Duodenal mucosa (tissue), 2 donors: ENCODE results near the gene UBAP1L.

Source experiments
- H3K27ac ChIP-seq: one replicate; pipeline ENCODE4 v1.7.0; 2013; ENCODE audit warnings: low read depth, low read length
- H3K27me3 ChIP-seq, 2 donors: one replicate each; pipeline ENCODE4 v1.7.0; 2013; ENCODE audit warnings: low read length in 2 of 2, control low read depth in 1 of 2; ENCODE audit not compliant: insufficient read depth in 2 of 2, control insufficient read depth in 1 of 2
- H3K36me3 ChIP-seq, 2 donors: one replicate each; pipeline ENCODE4 v1.7.0; 2013; ENCODE audit warnings: low read length in 2 of 2, control low read depth in 1 of 2; ENCODE audit not compliant: insufficient read depth in 2 of 2, control insufficient read depth in 1 of 2
- H3K4me1 ChIP-seq, 2 donors: one replicate each; pipeline ENCODE4 v1.7.0; 2013; ENCODE audit warnings: low read length in 2 of 2, control low read depth in 1 of 2; ENCODE audit not compliant: insufficient read depth in 2 of 2, control insufficient read depth in 1 of 2
- H3K4me3 ChIP-seq, 2 donors: one replicate each; pipeline ENCODE4 v1.7.0; 2013; ENCODE audit warnings: low read length in 2 of 2, low read depth in 1 of 2
- H3K9ac ChIP-seq, 2 donors: one replicate each; pipeline ENCODE4 v1.7.0; 2013; ENCODE audit warnings: low read length in 2 of 2, low read depth in 1 of 2
- H3K9me3 ChIP-seq, 2 donors: one replicate each; pipeline ENCODE4 v1.7.0; 2013; ENCODE audit warnings: low read length in 2 of 2, control low read depth in 1 of 2; ENCODE audit not compliant: control insufficient read depth in 1 of 2

The UBAP1L gene

DNA sequence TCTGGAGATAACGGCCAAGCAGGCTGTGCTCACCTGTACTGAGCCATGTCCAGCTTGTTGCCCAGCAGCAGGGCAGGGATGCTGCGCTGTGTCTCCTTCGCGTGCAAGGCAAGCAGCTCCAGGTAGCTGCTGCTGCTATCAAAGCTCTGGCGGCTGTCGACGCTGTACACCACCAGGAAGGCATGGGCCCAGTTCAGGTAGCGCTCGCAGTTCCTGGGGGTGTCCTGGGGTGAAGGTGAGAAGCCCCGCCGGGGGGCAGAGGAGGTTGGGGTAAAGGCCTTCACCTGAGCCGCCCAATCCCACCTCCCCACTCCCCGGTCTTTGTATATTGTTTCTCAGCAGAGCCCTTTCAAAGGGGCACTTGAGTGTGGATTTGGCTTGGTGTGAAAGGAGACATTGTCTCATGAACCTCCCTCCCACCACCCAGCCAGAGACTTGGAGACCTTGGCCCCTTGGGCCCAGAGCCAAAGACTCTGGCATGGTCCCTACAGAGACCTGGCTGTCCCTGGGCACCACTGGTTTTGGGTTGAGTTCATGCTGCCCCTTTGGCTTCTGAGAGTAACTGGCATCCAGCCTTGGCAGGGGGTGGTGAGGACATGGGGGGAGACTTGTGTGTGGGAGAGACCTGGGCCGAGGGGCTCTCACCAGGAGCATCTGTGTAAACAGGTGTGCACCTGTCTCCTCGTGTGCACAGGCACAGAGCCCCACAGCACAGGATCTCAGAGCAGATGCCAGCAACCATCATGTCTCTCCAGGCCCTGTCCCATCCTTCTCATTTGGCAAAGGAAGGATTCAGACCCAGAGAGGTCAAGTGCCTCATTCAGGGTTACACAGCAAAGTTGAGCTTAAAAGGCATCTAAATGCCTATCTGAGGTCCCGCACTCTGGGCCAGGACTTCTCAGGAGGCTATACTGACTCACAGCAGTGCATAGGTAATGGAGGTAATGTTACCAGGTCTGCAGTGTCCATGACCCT is 56.3 kb downstream of the UBAP1L start:
- H3K27ac ChIP-seq = no peak overlapping the region
- no peak overlapping the region for H3K4me3 ChIP-seq
- H3K9ac ChIP-seq = no peak overlapping the region
- H3K4me1 ChIP-seq = peaks cover 29 to 34% of the 10 kb centered on the region in 2 donors
- H3K27me3 ChIP-seq = no peaks in the 10 kb centered on the region
- peaks cover 0 to under 1% of the 10 kb centered on the region in 2 donors for H3K36me3 ChIP-seq
- no peaks in the 10 kb centered on the region for H3K9me3 ChIP-seq

DNA sequence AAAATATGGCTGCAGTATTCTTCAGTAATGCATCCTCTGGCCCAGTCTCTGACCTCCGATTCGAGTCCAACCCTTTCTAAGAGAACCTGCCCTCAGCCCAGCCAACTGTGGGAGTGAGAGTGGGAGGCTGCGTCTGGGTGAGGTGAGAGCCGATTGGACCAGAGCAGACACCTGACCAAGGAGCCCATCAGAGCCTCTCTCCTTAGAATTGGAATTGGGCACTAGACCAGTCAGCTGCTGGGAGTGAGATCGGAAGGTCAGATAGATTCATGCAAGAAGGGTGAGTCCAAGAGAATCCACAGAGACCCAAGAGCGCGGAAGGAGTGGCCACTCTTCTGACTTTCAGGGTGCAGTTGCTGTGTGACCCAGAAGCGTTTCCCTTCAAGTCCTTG is 57.5 kb downstream of the UBAP1L start:
- H3K27ac ChIP-seq = no peak overlapping the region
- no peak overlapping the region for H3K4me3 ChIP-seq
- H3K36me3 ChIP-seq = peaks cover 3 to 5% of the 10 kb centered on the region in 2 donors
- H3K4me1 ChIP-seq = peaks cover 29 to 34% of the 10 kb centered on the region in 2 donors
- no peaks in the 10 kb centered on the region for H3K27me3 ChIP-seq
- H3K9me3 ChIP-seq = no peaks in the 10 kb centered on the region
- no peak overlapping the region for H3K9ac ChIP-seq

GRCh38 chr15:65056868-65057548 is 58.0 kb downstream of the UBAP1L start:
- Histone ChIP-seq H3K27me3 (no peaks in the 10 kb centered on the region), H3K36me3 (peaks cover 3 to 5% of the 10 kb centered on the region in 2 donors), H3K4me3 (no peak overlapping the region), H3K4me1 (peaks cover 29 to 34% of the 10 kb centered on the region in 2 donors), H3K9ac (no peak overlapping the region), H3K9me3 (no peaks in the 10 kb centered on the region), H3K27ac (no peak overlapping the region)

DNA sequence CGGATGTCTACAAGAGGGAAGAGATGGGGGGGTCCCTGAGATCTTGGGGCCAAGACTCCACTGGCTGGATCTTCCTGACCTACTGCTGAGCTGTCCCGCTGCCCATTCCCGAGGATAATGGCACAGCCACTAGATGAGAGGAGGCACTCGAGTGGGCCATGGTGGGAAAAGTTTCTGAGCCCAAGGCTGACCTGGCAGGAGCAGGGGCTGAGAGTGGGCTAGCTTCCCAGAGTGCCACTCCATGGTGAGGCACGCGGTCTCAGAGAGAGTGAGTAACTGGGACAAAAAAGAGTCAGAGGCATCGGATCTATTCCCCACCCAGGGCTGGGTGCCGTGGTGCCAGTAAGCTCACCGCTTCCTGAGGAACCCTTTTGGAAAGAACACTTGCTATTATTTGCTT is 58.9 kb downstream of the UBAP1L start:
- Histone ChIP-seq H3K27me3 (no peaks in the 10 kb centered on the region), H3K9ac (no peak overlapping the region), H3K4me1 (peaks cover 29 to 34% of the 10 kb centered on the region in 2 donors), H3K9me3 (no peaks in the 10 kb centered on the region), H3K4me3 (no peak overlapping the region), H3K27ac (no peak overlapping the region), H3K36me3 (peaks cover 3 to 9% of the 10 kb centered on the region in 2 donors)

- H3K27ac ChIP-seq = no peak overlapping the region
- H3K4me3 ChIP-seq = no peak overlapping the region
- peaks cover 3 to 9% of the 10 kb centered on the region in 2 donors for H3K36me3 ChIP-seq
- H3K9me3 ChIP-seq = no peaks in the 10 kb centered on the region
- H3K27me3 ChIP-seq = no peaks in the 10 kb centered on the region
- peak overlapping the region in 1 of 2 donors; percentile 6 for H3K9ac ChIP-seq
- peaks cover 29 to 35% of the 10 kb centered on the region in 2 donors for H3K4me1 ChIP-seq
These were observed 59.7 kb downstream of the UBAP1L start for GRCh38 chr15:65055201-65055870.

DNA sequence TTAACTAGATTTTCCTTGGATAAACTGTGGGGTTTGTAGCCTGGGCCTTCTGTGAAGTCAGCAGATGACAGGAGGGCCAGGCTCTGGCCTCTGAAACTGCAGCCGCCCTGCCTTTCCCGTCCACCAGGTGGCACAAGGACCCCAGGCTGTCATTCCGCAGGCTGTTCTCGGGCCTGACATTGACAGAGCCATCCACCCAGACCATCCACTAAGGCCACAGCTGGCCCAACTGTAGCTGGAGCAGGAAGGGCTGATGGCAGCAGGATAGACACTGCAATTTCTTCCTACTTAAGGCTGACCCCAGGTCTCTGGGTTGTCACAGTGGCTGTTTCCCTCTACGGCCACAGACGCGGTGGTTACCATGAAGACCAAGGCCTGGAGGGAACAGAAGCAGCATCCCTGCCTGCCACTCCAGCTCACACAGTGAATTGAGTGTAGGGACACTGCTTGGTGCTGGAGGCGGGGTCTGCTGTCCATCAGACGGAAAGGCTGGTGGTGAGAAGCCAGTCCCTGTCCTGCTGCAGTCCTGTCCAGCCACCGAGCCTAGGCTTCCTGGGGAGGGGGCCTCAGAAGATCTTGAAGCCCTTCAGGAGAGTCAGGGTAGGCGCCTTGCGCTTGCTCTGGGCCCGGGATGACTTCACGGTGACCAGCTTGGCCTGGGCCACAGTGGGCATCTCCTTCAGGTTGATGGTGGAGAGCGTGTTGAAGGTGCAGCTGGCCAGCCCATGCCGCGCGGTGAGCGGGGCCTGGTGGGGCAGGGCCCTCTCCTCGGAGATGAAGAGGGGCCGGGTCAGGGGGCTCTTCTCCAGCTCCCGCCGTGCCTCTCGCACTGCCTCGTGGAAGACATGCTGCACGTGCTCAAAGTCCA is 60.4 kb downstream of the UBAP1L start:
- Histone ChIP-seq H3K36me3 (peaks cover 3 to 9% of the 10 kb centered on the region in 2 donors), H3K27me3 (no peaks in the 10 kb centered on the region), H3K4me3 (no peak overlapping the region), H3K4me1 (peaks cover 33 to 43% of the 10 kb centered on the region in 2 donors), H3K9me3 (no peaks in the 10 kb centered on the region), H3K27ac (no peak overlapping the region), H3K9ac (no peak overlapping the region)

DNA sequence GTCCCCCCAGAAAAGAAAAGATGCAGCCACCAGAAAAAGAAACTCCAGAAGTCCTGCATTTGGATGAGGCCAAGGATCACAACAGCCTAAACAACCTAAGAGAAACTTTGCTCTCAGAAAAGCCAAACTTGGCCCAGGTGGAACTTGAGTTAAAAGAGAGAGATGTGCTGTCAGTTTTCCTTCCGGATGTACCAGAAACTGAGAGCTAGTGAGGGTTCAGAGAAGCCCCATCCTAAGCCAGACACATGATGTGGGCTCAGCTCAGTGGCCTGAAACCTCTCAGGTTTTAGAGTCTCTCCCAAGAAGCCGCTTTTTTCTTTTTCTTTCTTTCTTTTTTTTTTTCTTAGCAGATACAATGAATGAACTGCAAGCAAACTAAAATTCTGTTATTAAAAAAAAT is 62.0 kb downstream of the UBAP1L start:
- Histone ChIP-seq H3K9ac (no peak overlapping the region), H3K4me3 (no peak overlapping the region), H3K27me3 (no peaks in the 10 kb centered on the region), H3K9me3 (no peaks in the 10 kb centered on the region), H3K27ac (no peak overlapping the region), H3K4me1 (peaks cover 43 to 48% of the 10 kb centered on the region in 2 donors), H3K36me3 (peaks cover 3 to 9% of the 10 kb centered on the region in 2 donors)

DNA sequence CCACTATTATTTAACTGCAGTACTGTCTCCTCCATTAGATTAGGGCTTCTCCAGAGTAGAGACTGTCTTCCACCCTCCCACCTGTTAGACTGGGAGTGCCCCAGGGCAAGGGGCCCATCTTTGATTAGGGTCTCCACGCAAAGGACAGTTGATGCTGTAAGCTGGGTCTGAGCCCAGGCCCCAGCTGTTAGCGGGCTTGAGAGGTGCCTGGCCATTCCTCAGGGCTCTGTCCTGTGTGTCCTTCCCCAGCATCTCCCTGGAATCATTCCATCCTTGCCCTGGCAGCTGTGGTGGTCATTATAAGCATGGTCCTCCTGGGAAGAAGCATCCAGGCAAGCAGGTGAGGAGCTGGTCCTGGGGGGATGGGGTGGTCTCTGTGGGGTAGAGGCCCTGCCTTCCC is 63.7 kb downstream of the UBAP1L start:
- Histone ChIP-seq H3K36me3 (peaks cover 3 to 9% of the 10 kb centered on the region in 2 donors), H3K27me3 (no peaks in the 10 kb centered on the region), H3K9ac (no peak overlapping the region), H3K9me3 (no peaks in the 10 kb centered on the region), H3K4me1 (peaks cover 29 to 34% of the 10 kb centered on the region in 2 donors), H3K27ac (no peak overlapping the region), H3K4me3 (no peak overlapping the region)

GRCh38 chr15:65050270-65050669 is 64.7 kb downstream of the UBAP1L start:
- H3K4me3 ChIP-seq = no peak overlapping the region
- H3K36me3 ChIP-seq = peaks cover 3 to 9% of the 10 kb centered on the region in 2 donors
- H3K27me3 ChIP-seq = no peaks in the 10 kb centered on the region
- H3K4me1 ChIP-seq = peaks cover 28 to 30% of the 10 kb centered on the region in 2 donors
- no peaks in the 10 kb centered on the region for H3K9me3 ChIP-seq
- H3K27ac ChIP-seq = no peak overlapping the region
- no peak overlapping the region for H3K9ac ChIP-seq
